A549 (cell line): Measurements from ENCODE around the gene C12orf43. TPM values are rescaled to one million over a fixed set of nuclear protein-coding genes. Genes with fewer than 3 reads are reported as not detected.

Experiments
- ATAC-seq, 2 experiments: fragments of 200-7000 bp in 1 of 2; fragments of >200 bp in 1 of 2; cut with Nextera tagmentation in 1 of 2; cut with Tn5 transposase in 1 of 2; 3 replicates each; pipeline versions ENCODE4 v1.8.0 to v1.9.1; 2018 to 2020; ENCODE audit warnings: mild to moderate bottlenecking in 1 of 2, moderate library complexity in 1 of 2
- CTCF ChIA-PET: fragments of 300-600 bp; sonication (Branson Sonifier 250); formaldehyde crosslinking; extraction: SDS; loops from one replicate; lab custom pipeline; 2021; ENCODE audit warnings: antibody characterized with exemption, inconsistent platforms; lab: Yijun Ruan, JAX
- POLR2A ChIA-PET: fragments of 350-600 bp; formaldehyde crosslinking; extraction: SDS; loops from one replicate; lab custom pipeline; 2021; ENCODE audit warnings: antibody characterized with exemption, inconsistent platforms; lab: Yijun Ruan, JAX
- DNase-seq, 2 experiments: peaks; one replicate each; pipeline versions ENCODE4 v3.0.0 to v3.0.0-alpha.2; 2011 to 2016; ENCODE audit warnings: low read depth in 1 of 2, low spot score in 1 of 2
- FAIRE-seq: peaks from 2 replicates; lab custom pipeline; 2011; peaks lifted over from hg19 to GRCh38; lab: Jason Lieb, UNC
- H3K27ac ChIP-seq, 2 experiments: fragments of >200 bp; sonication (Bioruptor Twin); formaldehyde crosslinking; 3 replicates each; pipeline ENCODE4 v1.5.1; 2016 to 2017
- H3K4me1 ChIP-seq: fragments of >200 bp; sonication (Bioruptor Twin); formaldehyde crosslinking; 3 replicates; pipeline ENCODE4 v1.6.1; 2016
- H3K4me2 ChIP-seq: fragments of >200 bp; sonication (Bioruptor Twin); formaldehyde crosslinking; 3 replicates; pipeline ENCODE4 v1.6.1; 2016
- H3K4me3 ChIP-seq: fragments of >200 bp; sonication (Bioruptor Twin); formaldehyde crosslinking; 3 replicates; pipeline ENCODE4 v1.5.1; 2016
- H3K9me3 ChIP-seq: fragments of >200 bp; sonication (Bioruptor Twin); formaldehyde crosslinking; 3 replicates; pipeline ENCODE4 v1.6.1; 2016
- BHLHE40 ChIP-seq: IDR thresholded peaks from 2 replicates; pipeline ENCODE4 v1.6.1; 2012; ENCODE audit warnings: low read depth, low read length, inconsistent platforms
- CBX2 ChIP-seq: fragments of 200-600 bp; sonication (generic); IDR thresholded peaks from 2 replicates; pipeline ENCODE4 v1.6.1; 2016; ENCODE audit warnings: low read depth, mild to moderate bottlenecking, borderline replicate concordance
- CBX8 ChIP-seq: fragments of 200-600 bp; sonication (generic); IDR thresholded peaks from 2 replicates; pipeline ENCODE4 v1.6.1; 2016
- CHD2 ChIP-seq: fragments of 150-350 bp; IDR thresholded peaks from 2 replicates; pipeline ENCODE4 v1.6.1; 2014; ENCODE audit warnings: low read length; ENCODE audit not compliant: partially characterized antibody
- CHD4 ChIP-seq: fragments of 200-600 bp; sonication (generic); IDR thresholded peaks from 2 replicates; pipeline ENCODE4 v1.6.1; 2016; ENCODE audit warnings: antibody characterized with exemption, mild to moderate bottlenecking, borderline replicate concordance
- EHF ChIP-seq: fragments of 250-450 bp; sonication (Bioruptor Pico); IDR thresholded peaks from 2 replicates; pipeline ENCODE4 v1.5.0; 2020; ENCODE audit warnings: mild to moderate bottlenecking
- GATA3 ChIP-seq: IDR thresholded peaks from 2 replicates; pipeline ENCODE4 v1.6.1; 2012; ENCODE audit warnings: borderline replicate concordance
- HOXB13 ChIP-seq: fragments of 250-450 bp; sonication (Bioruptor Pico); IDR thresholded peaks from 2 replicates; pipeline ENCODE4 v1.5.0; 2020; ENCODE audit warnings: low read depth, mild to moderate bottlenecking, moderate library complexity
- JUN ChIP-seq, 2 experiments: fragments of >200 bp; sonication (Bioruptor Twin); formaldehyde crosslinking; IDR thresholded peaks; 2 replicates in 1 of 2; 3 replicates in 1 of 2; pipeline ENCODE4 v1.6.1; 2016 to 2017
- KDM5A ChIP-seq: fragments of 200-600 bp; sonication (generic); IDR thresholded peaks from 2 replicates; pipeline ENCODE4 v1.6.1; 2016; ENCODE audit warnings: antibody characterized with exemption, mild to moderate bottlenecking
- MAFK ChIP-seq: fragments of 450-650 bp; IDR thresholded peaks from 2 replicates; pipeline ENCODE4 v1.6.1; 2014; ENCODE audit not compliant: partially characterized antibody
- MAX ChIP-seq: IDR thresholded peaks from 2 replicates; pipeline ENCODE4 v1.6.1; 2012
- MYC ChIP-seq: IDR thresholded peaks from 2 replicates; pipeline ENCODE4 v1.6.1; 2012; ENCODE audit warnings: mild to moderate bottlenecking, inconsistent platforms, low read length, improper control_type of control experiment, borderline replicate concordance
- NFE2L2 ChIP-seq: fragments of 150-350 bp; conservative IDR thresholded peaks from 2 replicates; pipeline ENCODE4 v1.6.1; 2014; ENCODE audit warnings: low read length
- NR3C1 ChIP-seq: fragments of >200 bp; sonication (Bioruptor Twin); formaldehyde crosslinking; IDR thresholded peaks from 3 replicates; pipeline ENCODE4 v1.6.1; 2017
- PHF8 ChIP-seq: fragments of 200-600 bp; sonication (generic); IDR thresholded peaks from 2 replicates; pipeline ENCODE4 v1.6.1; 2016; ENCODE audit warnings: low read depth, mild to moderate bottlenecking, antibody characterized with exemption, moderate library complexity, borderline replicate concordance
- RCOR1 ChIP-seq: fragments of 150-350 bp; IDR thresholded peaks from 2 replicates; pipeline ENCODE4 v1.6.1; 2014; ENCODE audit warnings: antibody characterized with exemption, low read length, low read depth
- REST ChIP-seq: fragments of 200-600 bp; sonication (generic); IDR thresholded peaks from 2 replicates; pipeline ENCODE4 v1.6.1; 2016; ENCODE audit warnings: antibody characterized with exemption, mild to moderate bottlenecking, moderate library complexity
- SMC3 ChIP-seq: fragments of >200 bp; sonication (Bioruptor Twin); formaldehyde crosslinking; IDR thresholded peaks from 3 replicates; pipeline ENCODE4 v1.6.1; 2018; ENCODE audit warnings: inconsistent platforms
- SREBF2 ChIP-seq: fragments of 450-650 bp; IDR thresholded peaks from 2 replicates; pipeline ENCODE4 v1.6.1; 2014; ENCODE audit warnings: mild to moderate bottlenecking, moderate library complexity
- TP53 ChIP-seq: fragments of 250-450 bp; sonication (Bioruptor Pico); IDR thresholded peaks from 2 replicates; pipeline ENCODE4 v1.5.0; 2021; ENCODE audit warnings: mild to moderate bottlenecking, moderate library complexity
- ZC3H11A ChIP-seq: fragments of 450-650 bp; IDR thresholded peaks from 2 replicates; pipeline ENCODE4 v1.6.1; 2014; ENCODE audit warnings: antibody characterized with exemption, mild to moderate bottlenecking
- ZNF302 ChIP-seq: fragments of 250-450 bp; sonication (Bioruptor Pico); IDR thresholded peaks from 2 replicates; pipeline ENCODE4 v1.9.0; 2021; ENCODE audit warnings: inconsistent platforms, mild to moderate bottlenecking, moderate library complexity
- WGBS: methylation state at CpG from one replicate; pipeline ENCODE4 v1.1.6; 2017; ENCODE audit errors: missing lambda C conversion rate; 5-methylcytosine and 5-hydroxymethylcytosine counted together
- polyA plus RNA-seq, 4 experiments: library from polyadenylated mRNA; depleted of rRNA in 3 of 4; stranded (reverse); fragments of >200 nt; fragmentation: RNase III in 1 of 4; extraction: RNeasy Plus Mini Kit Qiagen cat#74134 plus additional on column Dnase treatment in 1 of 4; gene quantifications; 2 replicates in 3 of 4; 3 replicates in 1 of 4; pipeline ENCODE4 v1.2.3, GENCODE V29; 2011 to 2017
- TF ChIP-seq, protein P1 (sequence below): fragments of 150-350 bp; IDR thresholded peaks from 2 replicates; pipeline ENCODE4 v1.6.1; 2014; ENCODE audit warnings: low read depth, mild to moderate bottlenecking, low read length

C12orf43 gene
- polyA plus RNA-seq, 2 of the 4 experiments (the other 2 are of a cell fraction), result 20.0 to 20.5 TPM

DNA sequence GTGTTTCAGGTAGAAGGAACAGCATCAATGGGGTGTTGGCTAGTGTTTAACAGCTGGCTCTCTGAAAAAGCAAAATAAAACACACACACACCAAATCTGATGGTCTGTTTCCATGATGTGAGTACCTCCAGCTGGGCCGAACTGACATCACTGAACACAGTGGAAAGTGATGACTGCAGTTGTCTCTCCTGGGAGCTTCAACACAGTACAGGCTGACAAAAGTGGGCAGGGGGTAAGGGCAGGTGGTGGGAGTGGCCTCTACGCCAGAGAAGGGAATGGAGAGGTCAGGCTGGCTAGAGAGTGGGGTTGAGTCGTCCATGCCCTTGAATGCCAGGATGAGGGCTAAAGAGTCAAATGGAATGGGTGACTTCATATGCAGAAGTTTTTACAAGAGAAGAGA, 46.0 kb downstream of the C12orf43 start:
- Histone ChIP-seq H3K4me1 (peaks cover 6% of the 10 kb centered on the region), H3K9me3 (no peaks in the 10 kb centered on the region)
- no peak for ATAC-seq
- WGBS, result 88% methylated on average over 3 of the region's 3 CpGs
- POLR2A ChIA-PET, result no interaction called here
- TF ChIP-seq GATA3 (no peak), ZC3H11A (no peak), SMC3 (no peak), CHD4 (no peak), CBX2 (no peak), ZNF302 (no peak), CBX8 (no peak), MAX (no peak), KDM5A (no peak), JUN (IDR thresholded peaks at IDR 0.05) (no peak), NR3C1 (no peak), HOXB13 (CRISPR knock-in tag) (no peak), MAFK (no peak)
- TF ChIP-seq, all 56 proteins: peak for 0
- Histone ChIP-seq H3K27ac (no peak overlapping the region), H3K4me2 (no peak overlapping the region), H3K4me3 (no peak overlapping the region)
- DNase-seq (no peak), FAIRE-seq (no peak)
- CTCF ChIA-PET, result interaction anchor here (0.7 to 5.7 kb wide), 10 partner anchors 9 to 388 kb away, joined by 3 to 76 read pairs (median 18); no protein-coding TSS in a partner anchor

DNA sequence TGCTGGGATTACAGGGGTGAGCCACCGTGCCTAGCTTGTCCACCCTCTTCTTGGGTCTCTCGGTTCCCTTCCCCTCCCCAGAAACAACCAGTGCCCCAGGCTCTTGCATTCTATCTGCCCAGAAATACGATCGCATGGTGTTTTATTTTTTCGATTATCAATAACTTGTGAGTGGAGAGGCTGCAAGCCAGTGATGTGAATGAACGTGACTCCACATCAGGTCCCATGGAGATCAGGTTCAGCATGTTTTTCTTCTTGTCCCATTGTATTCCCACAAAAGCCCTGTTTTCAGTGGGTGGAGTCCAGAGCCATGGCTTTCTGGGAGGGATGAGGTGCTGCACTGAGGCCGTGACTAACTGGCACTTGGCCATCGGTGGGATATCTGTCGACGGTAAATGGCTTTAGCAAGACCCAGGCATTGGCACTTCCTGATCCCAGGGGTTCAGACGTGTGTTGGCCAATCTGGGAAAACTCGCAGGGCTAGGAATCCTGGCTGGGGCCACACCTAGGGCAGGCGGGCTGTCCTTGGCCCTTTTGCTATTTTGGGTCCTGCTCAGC, 50.7 kb downstream of the C12orf43 start:
- Histone ChIP-seq H3K4me1 (peaks cover 25% of the 10 kb centered on the region), H3K27ac (no peak overlapping the region), H3K4me2 (no peak overlapping the region), H3K4me3 (no peak overlapping the region), H3K9me3 (no peaks in the 10 kb centered on the region)
- ATAC-seq, result no peak
- no peak for DNase-seq
- no peak for FAIRE-seq
- ChIA-PET POLR2A (no interaction called here), CTCF (interaction anchor here (0.6 to 1.4 kb wide), 5 partner anchors 10 to 198 kb away, joined by 3 to 5 read pairs (median 3); no protein-coding TSS in a partner anchor)
- TF ChIP-seq REST (0 out of 2 replicates have a peak, but pooled peaks have one; percentile 6), SMC3 (no peak)
- WGBS, result 84% methylated on average over 13 of the region's 13 CpGs

DNA sequence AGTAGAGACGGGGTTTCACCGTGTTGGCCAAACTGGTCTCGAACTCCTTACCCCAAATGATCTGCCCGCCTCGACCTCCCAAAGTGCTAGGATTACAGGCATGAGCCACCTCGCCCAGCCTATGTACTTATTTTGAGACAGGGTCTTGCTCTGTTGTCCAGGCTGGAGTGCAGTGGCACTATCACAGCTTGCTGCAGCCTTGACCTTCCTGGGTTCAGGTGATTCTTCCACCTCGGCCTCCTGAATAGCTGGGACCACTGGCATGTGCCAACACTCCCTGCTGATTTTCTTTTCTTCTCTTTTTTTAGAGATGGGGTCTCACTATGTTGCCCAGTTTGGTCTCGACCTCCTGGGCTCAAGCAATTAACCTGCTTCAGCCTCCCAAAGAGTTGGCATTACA, 52.0 kb downstream of the C12orf43 start:
- FAIRE-seq (no peak), ATAC-seq (no peak), DNase-seq (no peak)
- 88% methylated on average over 8 of the region's 8 CpGs for whole genome bisulfite sequencing
- ChIA-PET CTCF (interaction anchor here (0.8 to 3.5 kb wide), 5 partner anchors 8 to 276 kb away, joined by 3 to 39 read pairs (median 4); no protein-coding TSS in a partner anchor), POLR2A (no interaction called here)
- Histone ChIP-seq H3K4me1 (peaks cover 36% of the 10 kb centered on the region), H3K9me3 (no peaks in the 10 kb centered on the region), H3K27ac (no peak overlapping the region), H3K4me2 (no peak overlapping the region), H3K4me3 (no peak overlapping the region)
- TF ChIP-seq SREBF2 (no peak), RCOR1 (no peak), PHF8 (no peak), BHLHE40 (no peak), EHF (no peak), CHD2 (no peak), TP53 (CRISPR knock-in tag) (no peak), ZC3H11A (no peak), MYC (no peak), NFE2L2 (no peak)
- TF ChIP-seq, protein P1, sequence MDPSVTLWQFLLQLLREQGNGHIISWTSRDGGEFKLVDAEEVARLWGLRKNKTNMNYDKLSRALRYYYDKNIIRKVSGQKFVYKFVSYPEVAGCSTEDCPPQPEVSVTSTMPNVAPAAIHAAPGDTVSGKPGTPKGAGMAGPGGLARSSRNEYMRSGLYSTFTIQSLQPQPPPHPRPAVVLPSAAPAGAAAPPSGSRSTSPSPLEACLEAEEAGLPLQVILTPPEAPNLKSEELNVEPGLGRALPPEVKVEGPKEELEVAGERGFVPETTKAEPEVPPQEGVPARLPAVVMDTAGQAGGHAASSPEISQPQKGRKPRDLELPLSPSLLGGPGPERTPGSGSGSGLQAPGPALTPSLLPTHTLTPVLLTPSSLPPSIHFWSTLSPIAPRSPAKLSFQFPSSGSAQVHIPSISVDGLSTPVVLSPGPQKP, result no peak
- TF ChIP-seq, all 56 proteins: peak for 0
